WI38 (cell line): ENCODE data around the gene AIFM3.

ENCODE experiments used
- H3K4me3 ChIP-seq: 2 replicates; pipeline ENCODE4 v1.5.1; 2011; ENCODE audit warnings: low read depth, mild to moderate bottlenecking, control low read depth, low read length
- TF ChIP-seq, protein P1 (sequence below): IDR thresholded peaks from 2 replicates; pipeline ENCODE4 v1.5.1; 2012; ENCODE audit warnings: low read depth, mild to moderate bottlenecking, control low read depth, low read length

Gene AIFM3

DNA sequence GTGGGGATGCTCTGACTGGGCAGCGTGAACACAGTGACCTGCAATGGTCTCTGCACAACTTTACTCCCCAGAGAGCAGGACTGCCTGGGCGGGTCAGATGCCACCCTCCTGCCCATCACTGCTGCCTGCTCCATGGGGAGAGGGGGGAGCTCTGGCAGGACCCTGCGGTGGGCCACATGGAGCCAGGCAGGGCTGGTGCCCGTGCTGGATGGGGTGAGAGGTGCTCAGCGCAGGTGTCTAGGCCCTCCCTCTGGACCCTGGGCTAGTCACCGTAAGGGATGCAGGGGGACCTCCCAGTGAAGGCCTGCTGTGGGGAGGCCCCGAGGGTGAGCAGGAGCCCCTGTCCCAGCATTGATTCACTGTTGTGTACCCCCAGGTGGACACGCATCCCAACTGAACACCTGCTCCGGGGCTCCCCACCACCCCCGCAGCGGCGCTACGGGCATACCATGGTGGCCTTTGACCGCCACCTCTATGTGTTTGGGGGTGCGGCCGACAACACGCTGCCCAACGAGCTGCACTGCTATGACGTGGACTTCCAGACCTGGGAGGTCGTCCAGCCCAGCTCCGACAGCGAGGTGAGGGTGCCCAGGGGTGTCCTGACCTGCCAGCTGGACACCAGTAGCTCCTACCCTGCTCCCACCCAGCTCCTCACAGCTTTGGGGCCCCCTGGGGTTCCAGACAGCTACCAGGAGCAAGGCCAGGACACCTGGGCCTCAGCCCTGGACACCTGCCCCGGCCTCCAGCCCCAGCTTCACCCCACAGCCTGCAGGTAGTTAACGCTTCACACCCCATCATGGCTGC is 24.4 kb downstream of the AIFM3 start:
- TF ChIP-seq, protein P1, sequence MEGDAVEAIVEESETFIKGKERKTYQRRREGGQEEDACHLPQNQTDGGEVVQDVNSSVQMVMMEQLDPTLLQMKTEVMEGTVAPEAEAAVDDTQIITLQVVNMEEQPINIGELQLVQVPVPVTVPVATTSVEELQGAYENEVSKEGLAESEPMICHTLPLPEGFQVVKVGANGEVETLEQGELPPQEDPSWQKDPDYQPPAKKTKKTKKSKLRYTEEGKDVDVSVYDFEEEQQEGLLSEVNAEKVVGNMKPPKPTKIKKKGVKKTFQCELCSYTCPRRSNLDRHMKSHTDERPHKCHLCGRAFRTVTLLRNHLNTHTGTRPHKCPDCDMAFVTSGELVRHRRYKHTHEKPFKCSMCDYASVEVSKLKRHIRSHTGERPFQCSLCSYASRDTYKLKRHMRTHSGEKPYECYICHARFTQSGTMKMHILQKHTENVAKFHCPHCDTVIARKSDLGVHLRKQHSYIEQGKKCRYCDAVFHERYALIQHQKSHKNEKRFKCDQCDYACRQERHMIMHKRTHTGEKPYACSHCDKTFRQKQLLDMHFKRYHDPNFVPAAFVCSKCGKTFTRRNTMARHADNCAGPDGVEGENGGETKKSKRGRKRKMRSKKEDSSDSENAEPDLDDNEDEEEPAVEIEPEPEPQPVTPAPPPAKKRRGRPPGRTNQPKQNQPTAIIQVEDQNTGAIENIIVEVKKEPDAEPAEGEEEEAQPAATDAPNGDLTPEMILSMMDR: no peak
- H3K4me3 ChIP-seq: no peak overlapping the region

GRCh38 chr22:20992056-20992442 is 25.0 kb downstream of the AIFM3 start:
- TF ChIP-seq, protein P1: no peak
- no peak overlapping the region for H3K4me3 ChIP-seq

DNA sequence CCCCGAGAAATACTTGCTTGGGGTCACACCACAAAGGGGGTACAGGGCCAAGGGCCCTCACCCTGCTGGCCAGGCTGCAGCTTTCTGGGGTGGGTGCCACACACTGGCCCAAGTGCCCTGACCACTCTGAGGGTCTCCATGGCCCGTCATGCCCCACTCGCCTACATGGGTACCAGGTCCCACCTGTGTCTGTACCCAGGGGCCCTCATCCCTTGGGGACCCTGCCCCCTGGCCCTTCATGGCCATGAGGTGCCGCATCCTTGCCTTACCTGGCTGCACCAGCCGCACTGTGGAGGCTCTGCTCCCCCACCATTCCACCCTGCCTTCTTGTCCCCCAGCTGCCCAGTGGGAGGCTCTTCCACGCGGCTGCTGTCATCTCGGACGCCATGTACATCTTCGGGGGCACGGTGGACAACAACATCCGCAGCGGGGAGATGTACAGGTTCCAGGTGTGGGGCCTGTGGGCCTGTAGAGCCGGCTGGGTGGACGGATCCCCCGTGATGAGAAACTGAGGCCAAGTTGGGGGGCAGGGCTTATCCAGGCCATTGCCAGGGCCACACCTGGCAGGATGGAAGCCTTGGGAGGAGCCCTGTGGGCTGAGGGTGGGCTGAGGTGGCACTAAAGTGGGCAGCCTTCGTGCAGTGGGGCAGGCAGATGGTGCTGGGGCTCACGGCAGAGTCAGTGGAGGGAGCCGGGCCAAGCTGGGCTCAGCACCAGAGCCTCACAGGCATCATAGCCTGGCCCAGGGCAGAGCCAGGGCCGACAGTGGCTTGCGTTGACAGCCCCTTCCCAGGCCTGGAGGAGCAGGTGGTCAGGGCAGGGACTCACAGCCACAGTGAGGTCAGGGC is 25.6 kb downstream of the AIFM3 start:
- H3K4me3 ChIP-seq: no peak overlapping the region
- TF ChIP-seq, protein P1: no peak

GRCh38 chr22:20993304-20994127 is 26.5 kb downstream of the AIFM3 start:
- TF ChIP-seq, protein P1: no peak

GRCh38 chr22:20994128-20994901 is 27.3 kb downstream of the AIFM3 start:
- TF ChIP-seq, protein P1: no peak
- no peak overlapping the region for H3K4me3 ChIP-seq

More at GRCh38 chr22:20993304-20994127, 26.5 kb downstream of the AIFM3 start:
- no peak overlapping the region for H3K4me3 ChIP-seq

DNA sequence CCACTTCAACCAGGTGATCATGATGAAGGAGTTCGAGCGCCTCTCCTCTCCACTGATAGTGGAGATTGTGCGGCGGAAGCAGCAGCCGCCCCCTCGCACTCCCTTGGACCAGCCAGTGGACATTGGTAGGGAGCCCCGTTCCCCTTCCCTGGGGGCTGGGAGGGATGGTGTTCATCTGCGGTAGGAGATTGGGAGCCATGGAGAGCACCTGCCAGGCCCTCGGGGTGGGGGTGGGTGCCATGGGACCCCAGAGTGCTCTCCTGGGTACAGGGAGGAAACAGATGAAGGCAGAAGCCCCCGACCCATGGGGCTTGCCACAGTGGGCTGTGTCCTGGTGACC is 27.8 kb downstream of the AIFM3 start:
- TF ChIP-seq, protein P1: no peak
- no peak overlapping the region for H3K4me3 ChIP-seq
